Stimulated activated naive B cell treated with anti-CD40 and anti-IgM and Interleukin-4, amounts not matched to agents 10 μg/mL and 1 μg/mL and 100 μg/mL, for 72 hours (primary cell): Measurements from ENCODE around the gene MACO1.
"Not testable (repeated sequence)": the region's sequence is repeated elsewhere in the genome, so short reads cannot be mapped to it uniquely, and the experiment has no call there.

ENCODE experiments used
- ATAC-seq, 2 donors: fragments of 150-1000 bp; cut with Tn5 transposase; replicated peaks; 2 replicates each; pipeline ENCODE4 v1.10.0; 2021; ENCODE audit warnings: moderate library complexity in 1 of 2
- DNase-seq: peaks from one replicate; pipeline ENCODE4 v3.0.0; 2021
- H3K27ac Mint-ChIP-seq: one replicate; pipeline ENCODE4 v1.8.0; 2022; ENCODE audit warnings: mild to moderate bottlenecking, mixed read lengths
- H3K27me3 Mint-ChIP-seq, 2 donors: one replicate each; pipeline ENCODE4 v1.8.0; 2022; ENCODE audit warnings: mixed read lengths in 2 of 2
- H3K36me3 Mint-ChIP-seq, 2 donors: one replicate each; pipeline ENCODE4 v1.8.0; 2022; ENCODE audit warnings: mixed read lengths in 2 of 2, mild to moderate bottlenecking in 1 of 2
- H3K4me1 Mint-ChIP-seq, 2 donors: one replicate each; pipeline ENCODE4 v1.8.0; 2022; ENCODE audit warnings: mixed read lengths in 2 of 2, mild to moderate bottlenecking in 1 of 2
- H3K4me3 Mint-ChIP-seq, 2 donors: one replicate each; pipeline ENCODE4 v1.8.0; 2022; ENCODE audit warnings: mild to moderate bottlenecking in 2 of 2, mixed read lengths in 2 of 2, moderate library complexity in 1 of 2
- H3K9me3 Mint-ChIP-seq, 2 donors: one replicate each; pipeline ENCODE4 v1.8.0; 2022; ENCODE audit warnings: mixed read lengths in 2 of 2, mild to moderate bottlenecking in 1 of 2

MACO1 gene

DNA sequence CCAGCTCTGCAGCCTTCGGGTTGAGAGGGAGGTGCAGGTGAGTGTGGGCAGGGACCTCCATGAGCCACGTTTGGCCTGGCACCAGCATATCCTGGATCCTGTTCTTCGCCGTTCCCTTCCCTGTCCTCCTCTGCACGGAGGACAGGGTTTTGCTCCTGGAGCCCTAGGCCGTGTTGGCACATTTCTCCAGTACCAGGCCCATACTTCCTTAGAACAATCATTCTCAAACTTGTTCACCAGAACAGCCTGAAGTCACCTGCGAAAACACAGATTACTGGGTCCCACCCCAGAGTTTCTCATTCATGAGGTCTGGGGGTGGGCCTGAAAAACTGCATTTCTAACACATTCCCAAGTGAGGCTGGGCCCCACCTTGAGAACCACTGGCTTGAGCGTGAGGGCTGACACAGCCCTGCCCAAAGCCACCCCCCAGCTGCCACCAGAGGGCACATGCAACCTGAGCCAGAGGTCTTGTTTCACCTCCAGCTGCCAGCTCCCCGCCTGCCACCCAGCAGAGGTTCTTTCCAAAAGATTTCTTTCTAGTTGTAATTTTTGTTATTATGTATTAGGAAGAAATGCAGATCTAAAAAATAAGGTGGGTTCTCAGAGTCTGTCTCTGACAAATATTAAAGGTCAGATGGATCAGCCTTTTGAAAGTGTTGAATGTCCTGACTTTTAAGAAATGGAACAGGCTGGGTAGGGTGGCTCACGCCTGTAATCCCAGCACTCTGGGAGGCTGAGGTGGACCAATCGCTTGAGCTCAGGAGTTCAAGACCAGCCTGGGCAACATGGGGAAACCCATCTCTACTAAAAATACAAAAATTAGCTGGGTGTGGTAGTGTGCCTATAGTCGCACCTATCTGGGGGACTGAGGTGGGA, 73.1 kb downstream of the MACO1 start:
- Mint-ChIP-seq H3K4me3 (no peak overlapping the region), H3K36me3 (peaks cover 27 to 33% of the 10 kb centered on the region in 2 donors), H3K4me1 (peaks cover 6 to 16% of the 10 kb centered on the region in 2 donors), H3K27ac (no peak overlapping the region), H3K27me3 (peaks cover 7 to 12% of the 10 kb centered on the region in 2 donors), H3K9me3 (no peaks in the 10 kb centered on the region)
- DNase-seq (peak; percentile 17), ATAC-seq (peak; percentile 88 to 90)

DNA sequence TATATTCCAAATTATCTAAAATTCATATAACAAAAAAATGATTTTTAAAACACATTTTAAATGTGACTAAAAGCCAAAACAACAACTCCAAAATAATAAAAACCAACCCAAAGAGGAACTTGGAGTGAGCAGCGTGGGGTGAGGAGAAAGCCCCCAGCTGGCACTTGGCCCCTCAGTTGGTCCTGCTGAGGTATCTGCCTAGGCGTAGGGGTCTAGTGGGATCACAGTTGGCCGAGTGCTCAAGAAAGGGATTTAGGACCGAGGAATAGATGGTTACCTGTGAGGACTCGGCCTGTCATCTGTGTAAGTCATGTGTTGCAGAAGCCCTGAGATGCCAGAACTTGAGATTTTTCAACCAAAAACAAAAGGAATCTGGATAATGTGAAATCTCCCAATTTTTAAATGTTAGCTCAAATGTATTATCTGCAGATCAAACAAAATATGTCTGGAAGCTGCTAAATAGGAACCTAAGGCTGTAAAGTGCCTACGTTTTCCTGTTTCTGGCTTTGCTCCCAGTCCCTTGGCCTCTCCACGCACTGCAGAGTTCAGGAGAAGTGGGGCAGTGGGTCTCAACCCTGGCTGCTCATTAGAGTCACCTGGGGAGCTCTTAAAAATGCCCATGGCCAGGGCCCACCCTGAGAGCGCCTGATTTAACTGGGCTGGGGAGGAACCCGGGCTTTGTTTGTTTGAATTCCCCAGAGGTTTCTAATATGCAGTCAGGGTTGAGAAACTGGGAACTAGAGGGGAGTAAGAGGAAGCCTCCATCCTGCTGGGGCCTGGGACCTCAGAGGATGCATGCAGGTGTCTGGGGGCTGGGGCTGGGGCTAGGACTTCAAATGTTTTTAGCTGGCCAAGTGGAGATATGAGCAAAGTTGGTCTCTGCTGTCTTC, 74.3 kb downstream of the MACO1 start:
- Mint-ChIP-seq H3K27me3 (peaks cover 7 to 12% of the 10 kb centered on the region in 2 donors), H3K4me1 (peaks cover 6 to 16% of the 10 kb centered on the region in 2 donors), H3K4me3 (no peak overlapping the region), H3K36me3 (peaks cover 26 to 33% of the 10 kb centered on the region in 2 donors), H3K9me3 (no peaks in the 10 kb centered on the region), H3K27ac (no peak overlapping the region)
- DNase-seq (no peak), ATAC-seq (no peak)

DNA sequence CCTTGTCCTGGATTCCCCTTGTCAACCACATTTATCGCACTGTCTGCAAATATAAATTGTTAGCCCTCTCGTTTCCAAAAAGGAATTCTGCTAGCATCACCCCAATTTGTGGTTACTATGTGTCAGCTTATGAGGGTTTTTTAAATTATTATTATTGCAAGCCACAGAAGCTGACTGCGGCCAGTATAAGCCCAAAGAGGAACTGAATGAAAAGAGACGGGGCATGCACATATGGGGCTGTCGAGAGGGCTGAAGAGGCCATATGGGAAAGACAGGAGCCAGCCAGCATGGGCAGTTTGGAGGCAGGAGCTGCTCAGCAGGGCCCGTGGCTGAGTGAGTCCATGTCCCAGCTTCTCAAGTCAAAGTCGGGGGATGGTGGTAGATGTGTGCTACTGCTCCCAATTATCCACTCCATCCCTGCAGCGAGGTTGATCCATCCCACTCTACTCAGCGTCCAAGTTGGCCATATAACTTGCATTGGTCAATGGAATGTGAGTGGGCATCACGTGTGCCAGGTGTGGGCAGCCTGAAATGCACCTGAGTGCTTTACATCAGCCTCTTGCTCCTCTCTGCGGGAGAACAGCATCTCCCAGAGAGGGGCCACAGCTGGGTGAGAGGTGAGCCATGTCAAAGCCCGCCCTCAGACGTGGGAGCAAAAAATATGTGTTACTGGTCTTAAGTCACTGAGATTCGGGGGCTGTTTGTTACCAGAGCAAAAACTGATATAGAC, 75.1 kb downstream of the MACO1 start:
- ATAC-seq (peak in 1 of 2 donors; percentile 38), DNase-seq (no peak)
- peaks cover 6 to 16% of the 10 kb centered on the region in 2 donors for H3K4me1 Mint-ChIP-seq
- no peaks in the 10 kb centered on the region for H3K9me3 Mint-ChIP-seq
- peaks cover 7 to 12% of the 10 kb centered on the region in 2 donors for H3K27me3 Mint-ChIP-seq
- peaks cover 18 to 25% of the 10 kb centered on the region in 2 donors for H3K36me3 Mint-ChIP-seq
- H3K27ac Mint-ChIP-seq: no peak overlapping the region
- no peak overlapping the region for H3K4me3 Mint-ChIP-seq

DNA sequence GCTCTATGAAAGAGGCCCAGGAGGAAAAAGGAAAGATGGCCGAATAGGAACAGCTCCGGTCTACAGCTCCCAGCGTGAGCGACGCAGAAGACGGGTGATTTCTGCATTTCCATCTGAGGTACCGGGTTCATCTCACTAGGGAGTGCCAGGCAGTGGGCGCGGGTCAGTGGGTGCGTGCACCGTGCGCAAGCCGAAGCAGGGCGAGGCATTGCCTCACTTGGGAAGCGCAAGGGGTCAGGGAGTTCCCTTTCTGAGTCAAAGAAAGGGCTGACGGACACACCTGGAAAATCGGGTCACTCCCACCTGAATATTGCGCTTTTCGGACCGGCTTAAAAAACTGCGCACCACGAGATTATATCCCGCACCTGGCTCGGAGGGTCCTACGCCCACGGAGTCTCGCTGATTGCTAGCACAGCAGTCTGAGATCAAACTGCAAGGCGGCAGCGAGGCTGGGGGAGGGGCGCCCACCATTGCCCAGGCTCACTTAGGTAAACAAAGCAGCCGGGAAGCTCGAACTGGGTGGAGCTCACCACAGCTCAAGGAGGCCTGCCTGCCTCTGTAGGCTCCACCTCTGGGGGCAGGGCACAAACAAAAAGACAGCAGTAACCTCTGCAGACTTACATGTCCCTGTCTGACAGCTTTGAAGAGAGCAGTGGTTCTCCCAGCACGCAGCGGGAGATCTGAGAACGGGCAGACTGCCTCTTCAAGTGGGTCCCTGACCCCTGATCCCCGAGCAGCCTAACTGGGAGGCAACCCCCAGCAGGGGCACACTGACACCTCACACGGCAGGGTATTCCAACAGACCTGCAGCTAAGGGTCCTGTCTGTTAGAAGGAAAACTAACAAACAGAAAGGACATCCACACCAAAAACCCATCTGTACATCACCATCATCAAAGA, 76.1 kb downstream of the MACO1 start:
- H3K9me3 Mint-ChIP-seq, H3K27ac Mint-ChIP-seq, H3K4me3 Mint-ChIP-seq, DNase-seq, ATAC-seq: not testable (repeated sequence)
- Mint-ChIP-seq H3K36me3 (peaks cover 9 to 15% of the 10 kb centered on the region in 2 donors), H3K27me3 (peaks cover 7 to 12% of the 10 kb centered on the region in 2 donors), H3K4me1 (peaks cover 6 to 16% of the 10 kb centered on the region in 2 donors)

DNA sequence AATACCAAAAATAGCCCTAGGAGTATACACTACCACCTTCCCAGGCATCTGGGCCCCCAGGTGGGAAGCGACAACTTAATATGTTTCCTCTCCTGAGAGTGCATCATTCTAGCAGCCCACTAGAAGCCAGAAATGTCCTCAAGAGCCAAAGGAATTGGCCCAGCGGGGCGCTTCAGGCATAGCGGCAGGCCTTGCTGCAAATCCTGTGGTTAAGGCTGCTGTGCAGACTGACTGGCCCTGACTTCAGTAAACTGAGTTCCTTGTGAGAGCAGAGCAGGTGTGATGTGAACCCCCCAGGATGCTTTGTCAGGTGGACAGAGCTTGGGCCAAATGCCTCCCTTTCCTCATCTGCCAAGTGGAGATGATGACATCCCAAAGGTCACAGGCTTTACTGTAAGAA, 83.0 kb downstream of the MACO1 start:
- H3K36me3 Mint-ChIP-seq: no peaks in the 10 kb centered on the region
- DNase-seq (no peak), ATAC-seq (no peak)
- no peaks in the 10 kb centered on the region for H3K4me1 Mint-ChIP-seq
- H3K27ac Mint-ChIP-seq: no peak overlapping the region
- no peaks in the 10 kb centered on the region for H3K9me3 Mint-ChIP-seq
- no peak overlapping the region for H3K4me3 Mint-ChIP-seq
- H3K27me3 Mint-ChIP-seq: no peaks in the 10 kb centered on the region

DNA sequence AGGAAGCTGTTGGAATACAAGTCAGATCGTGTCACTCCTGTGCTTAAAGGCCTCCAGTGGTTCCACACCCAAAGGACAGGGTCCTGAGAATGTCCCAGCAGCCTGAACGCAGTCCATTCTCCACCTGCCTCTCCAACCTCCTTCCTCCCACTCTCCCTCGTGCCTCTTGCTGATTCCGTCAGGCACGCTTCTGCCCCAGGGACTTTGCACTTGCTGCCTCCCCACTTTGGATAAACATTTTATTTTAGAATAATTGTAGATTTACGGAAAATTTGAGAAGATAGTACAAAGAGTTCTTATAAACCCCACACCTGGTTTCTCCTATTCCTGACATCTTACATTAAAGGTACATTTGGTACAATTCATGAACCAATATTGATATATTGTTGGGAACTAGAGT, 84.3 kb downstream of the MACO1 start:
- Mint-ChIP-seq H3K9me3 (no peaks in the 10 kb centered on the region), H3K27me3 (no peaks in the 10 kb centered on the region), H3K27ac (no peak overlapping the region), H3K4me3 (no peak overlapping the region), H3K36me3 (no peaks in the 10 kb centered on the region), H3K4me1 (no peaks in the 10 kb centered on the region)
- DNase-seq (no peak), ATAC-seq (no peak)

DNA sequence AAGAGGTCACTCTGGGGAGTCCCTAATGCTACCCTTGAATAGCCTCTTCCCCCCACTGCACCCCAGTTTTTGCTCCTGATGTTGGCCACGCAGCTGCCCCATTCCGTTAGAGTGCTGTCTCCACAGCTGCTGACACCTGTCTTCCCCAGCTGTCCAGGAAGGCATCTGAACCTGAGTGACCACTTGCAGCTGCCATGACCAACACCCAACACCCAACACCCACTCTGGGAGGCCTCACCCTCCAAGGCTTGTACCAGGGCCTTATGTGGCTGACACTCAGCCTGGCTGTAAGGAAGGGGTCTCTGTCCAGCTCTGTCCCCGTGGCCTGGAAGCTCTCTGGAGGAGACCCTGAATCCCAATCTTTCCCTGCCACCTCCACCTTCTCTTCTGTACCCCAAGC, 86.0 kb downstream of the MACO1 start:
- Mint-ChIP-seq H3K4me1 (peaks cover 0 to 4% of the 10 kb centered on the region in 2 donors), H3K9me3 (no peaks in the 10 kb centered on the region), H3K27me3 (no peaks in the 10 kb centered on the region), H3K4me3 (no peak overlapping the region), H3K27ac (peak overlapping the region; percentile 56), H3K36me3 (no peaks in the 10 kb centered on the region)
- ATAC-seq: no peak
- no peak for DNase-seq

DNA sequence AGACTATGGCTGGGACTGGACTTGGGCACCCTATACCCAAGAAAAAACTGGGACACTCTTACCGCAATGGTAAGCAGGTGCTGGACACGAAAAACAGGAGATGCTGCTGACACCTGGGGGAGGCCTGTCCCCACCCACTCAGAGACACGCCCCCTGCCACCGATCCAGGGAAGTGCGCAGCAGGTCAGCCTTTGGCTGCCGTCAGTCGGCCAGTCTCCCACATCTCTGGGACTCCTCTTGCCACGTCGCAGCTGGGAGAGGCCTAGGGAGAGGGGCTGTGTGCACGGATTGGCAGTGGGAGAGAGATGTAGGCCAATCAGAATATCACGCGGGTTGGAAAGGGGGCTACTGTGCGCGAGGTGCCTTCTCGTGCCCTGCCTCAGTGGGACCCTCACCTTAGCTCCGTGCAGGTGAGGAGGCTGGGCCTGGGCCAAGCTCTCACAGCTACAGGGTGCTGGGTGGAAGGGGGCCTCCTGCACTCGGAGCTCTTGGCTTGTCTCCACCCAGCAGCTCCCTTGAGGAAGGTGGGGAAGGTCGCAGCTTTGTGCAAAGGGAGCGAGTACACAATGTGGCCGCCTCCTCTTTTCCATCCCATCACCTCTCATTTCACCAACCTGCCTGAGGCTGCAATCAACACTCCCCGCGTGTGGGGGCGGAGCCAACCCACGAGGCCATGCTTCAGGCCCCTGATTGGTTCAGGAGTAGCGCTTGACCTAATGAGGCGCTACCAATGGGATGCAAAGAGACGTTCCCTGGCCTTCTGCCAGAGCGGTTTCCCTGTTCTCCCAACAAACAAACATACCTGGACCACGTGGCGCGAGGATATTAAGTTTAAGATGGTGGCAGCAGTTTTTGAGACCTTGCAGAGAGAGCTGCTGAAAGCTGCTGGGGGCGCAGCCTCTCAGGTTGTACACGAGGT, 87.0 kb downstream of the MACO1 start:
- Mint-ChIP-seq H3K27ac (no peak overlapping the region), H3K4me3 (no peak overlapping the region), H3K4me1 (peaks cover 0 to 7% of the 10 kb centered on the region in 2 donors), H3K9me3 (no peaks in the 10 kb centered on the region), H3K36me3 (no peaks in the 10 kb centered on the region), H3K27me3 (no peaks in the 10 kb centered on the region)
- no peak for ATAC-seq
- no peak for DNase-seq

DNA sequence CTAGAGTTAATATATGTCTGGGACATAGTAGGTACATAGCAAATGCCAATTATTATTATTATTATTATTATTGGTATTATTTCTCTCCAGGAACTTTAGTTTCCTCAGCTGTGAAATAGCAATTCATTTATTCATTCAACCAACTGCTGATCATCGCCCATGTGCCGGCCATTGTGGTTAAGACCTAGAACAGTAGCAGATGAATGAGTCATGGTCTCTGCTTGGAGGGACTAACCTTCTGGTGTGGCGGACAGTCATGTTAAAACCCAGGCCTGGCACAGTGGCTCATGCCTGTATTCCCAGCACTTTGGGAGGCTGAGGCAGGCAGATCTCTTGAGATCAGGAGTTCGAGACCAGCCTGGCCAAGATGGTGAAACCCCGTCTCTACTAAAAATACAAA, 88.9 kb downstream of the MACO1 start:
- Mint-ChIP-seq H3K9me3 (no peaks in the 10 kb centered on the region), H3K4me3 (no peak overlapping the region), H3K36me3 (no peaks in the 10 kb centered on the region), H3K4me1 (peaks cover 0 to 7% of the 10 kb centered on the region in 2 donors), H3K27me3 (no peaks in the 10 kb centered on the region), H3K27ac (no peak overlapping the region)
- DNase-seq (no peak), ATAC-seq (no peak)

DNA sequence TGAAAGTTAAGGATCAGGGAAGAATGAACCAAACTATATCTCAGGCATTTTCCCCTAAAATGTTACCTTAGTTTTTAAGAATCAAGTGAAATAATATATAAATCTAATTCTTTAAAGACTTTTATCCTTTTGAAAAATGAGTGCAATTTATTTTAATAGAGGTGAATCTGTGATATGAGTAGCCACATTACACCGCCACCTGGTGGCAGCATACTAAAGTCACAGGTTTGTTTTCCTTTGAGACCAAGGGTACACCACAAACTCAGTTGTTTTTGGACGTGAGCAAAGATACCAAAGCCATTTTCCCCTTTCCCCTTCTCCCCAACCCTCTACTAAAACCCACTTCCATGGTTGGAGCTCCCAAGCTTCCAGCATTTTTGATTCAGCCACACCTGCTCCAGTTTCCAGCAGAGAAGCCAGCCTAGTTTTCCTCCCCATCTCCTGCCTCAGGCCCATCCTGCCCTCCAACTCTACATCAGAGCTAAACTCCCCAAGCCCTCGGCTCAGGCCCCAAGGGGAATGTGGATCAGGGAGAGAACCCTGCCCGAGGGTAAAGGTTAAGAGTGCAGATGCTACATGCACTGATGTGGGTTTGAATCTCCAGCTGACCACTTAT, 89.9 kb downstream of the MACO1 start:
- ATAC-seq: peak; percentile 60 to 63
- H3K4me3 Mint-ChIP-seq: no peak overlapping the region
- no peak overlapping the region for H3K27ac Mint-ChIP-seq
- H3K9me3 Mint-ChIP-seq: peaks cover 4% of the 10 kb centered on the region in 2 donors
- no peak for DNase-seq
- peaks cover 0 to 7% of the 10 kb centered on the region in 2 donors for H3K4me1 Mint-ChIP-seq
- no peaks in the 10 kb centered on the region for H3K36me3 Mint-ChIP-seq
- peaks cover 4% of the 10 kb centered on the region in 2 donors for H3K27me3 Mint-ChIP-seq

DNA sequence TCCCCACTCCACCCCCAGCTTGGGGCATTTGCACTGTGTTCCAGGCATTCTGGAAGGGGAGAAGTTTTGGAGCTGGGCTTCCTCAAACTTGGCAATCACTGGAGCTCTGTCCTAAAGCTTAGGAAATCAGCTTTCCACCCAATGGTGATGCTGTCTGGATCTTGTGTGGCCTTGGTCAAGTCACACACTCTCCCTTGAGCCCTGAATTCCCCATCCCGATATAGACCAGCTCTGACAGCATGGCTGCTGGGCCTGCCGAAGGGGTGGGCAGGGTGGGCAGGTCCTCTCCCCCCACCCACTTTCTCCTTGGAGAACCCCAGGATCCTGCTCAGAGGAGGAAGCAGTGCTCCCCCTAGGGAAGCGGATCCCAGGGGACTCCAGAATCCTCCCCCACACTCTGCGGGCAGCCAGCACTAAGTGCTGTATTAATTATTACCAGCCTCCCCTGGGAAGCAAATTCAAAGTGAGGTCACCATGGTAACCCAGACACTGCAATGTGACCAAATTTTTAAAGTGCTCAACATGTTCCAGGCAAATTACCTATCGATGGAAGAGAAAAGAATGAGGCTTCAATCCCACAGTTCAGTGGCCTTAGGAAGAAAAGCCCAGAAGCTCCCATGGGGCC, 91.4 kb downstream of the MACO1 start:
- Mint-ChIP-seq H3K27ac (peak overlapping the region; percentile 47), H3K4me1 (peaks cover 0 to 7% of the 10 kb centered on the region in 2 donors), H3K4me3 (no peak overlapping the region), H3K36me3 (no peaks in the 10 kb centered on the region), H3K27me3 (peaks cover 4% of the 10 kb centered on the region in 2 donors), H3K9me3 (peaks cover 4% of the 10 kb centered on the region in 2 donors)
- ATAC-seq (peak; percentile 65 to 72), DNase-seq (peak; percentile 18)

DNA sequence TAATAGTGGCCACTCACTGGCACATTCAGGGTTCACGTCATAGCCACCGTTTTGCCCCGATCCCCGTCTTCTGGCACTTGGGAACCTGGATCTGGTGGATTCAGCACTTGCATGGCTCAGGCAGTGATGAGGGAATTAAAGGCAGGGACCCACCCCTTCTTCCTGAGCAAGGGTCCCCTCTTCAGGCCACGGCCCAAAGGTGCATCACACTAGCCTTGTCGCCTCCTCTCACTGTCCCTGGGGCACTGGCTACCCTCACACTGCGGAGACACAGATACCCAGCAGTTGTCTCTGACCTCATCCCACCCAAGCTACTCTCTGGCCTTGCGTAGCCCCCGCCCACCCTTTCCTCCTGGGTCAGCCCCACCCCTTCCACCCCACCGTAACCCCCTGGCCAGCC, 92.8 kb downstream of the MACO1 start:
- peaks cover 4% of the 10 kb centered on the region in 2 donors for H3K27me3 Mint-ChIP-seq

More for the DNA sequence above, 92.8 kb downstream of the MACO1 start:
- Mint-ChIP-seq H3K36me3 (no peaks in the 10 kb centered on the region), H3K9me3 (peaks cover 4% of the 10 kb centered on the region in 2 donors), H3K4me1 (peaks cover 0 to 7% of the 10 kb centered on the region in 2 donors), H3K27ac (no peak overlapping the region), H3K4me3 (no peak overlapping the region)
- DNase-seq: no peak
- no peak for ATAC-seq
